ENCODE data around the gene RPF1.

Gene RPF1

GRCh38 chr1:84539972-84540371 lies 60.9 kb downstream of the RPF1 start:
- H3K4me3 ChIP-seq (ENCODE audit: low read length), result no peak overlapping the region

GRCh38 chr1:84540759-84541158 lies 61.7 kb downstream of the RPF1 start:
- H3K4me3 ChIP-seq (ENCODE audit: low read length), result no peak overlapping the region
- DNase-seq (ENCODE audit: low read depth, low spot score), result no peak

More at GRCh38 chr1:84539972-84540371, 60.9 kb downstream of the RPF1 start:
- DNase-seq (ENCODE audit: low read depth, low spot score), result no peak

GRCh38 chr1:84541679-84542078 lies 62.6 kb downstream of the RPF1 start:
- DNase-seq (ENCODE audit: low read depth, low spot score), result no peak
- H3K4me3 ChIP-seq (ENCODE audit: low read length), result no peak overlapping the region

Measured in Jurkat, Clone E6-1 (cell line).